Fibroblast of gingiva (primary cell): Measurements from ENCODE around the gene PRKG1.
"Not testable (repeated sequence)": the region's sequence is repeated elsewhere in the genome, so short reads cannot be mapped to it uniquely, and the experiment has no call there.

Experiments used
- DNase-seq: peaks from one replicate; pipeline ENCODE4 v3.0.0-alpha.2; 2011; ENCODE audit warnings: low read depth

PRKG1 gene

DNA sequence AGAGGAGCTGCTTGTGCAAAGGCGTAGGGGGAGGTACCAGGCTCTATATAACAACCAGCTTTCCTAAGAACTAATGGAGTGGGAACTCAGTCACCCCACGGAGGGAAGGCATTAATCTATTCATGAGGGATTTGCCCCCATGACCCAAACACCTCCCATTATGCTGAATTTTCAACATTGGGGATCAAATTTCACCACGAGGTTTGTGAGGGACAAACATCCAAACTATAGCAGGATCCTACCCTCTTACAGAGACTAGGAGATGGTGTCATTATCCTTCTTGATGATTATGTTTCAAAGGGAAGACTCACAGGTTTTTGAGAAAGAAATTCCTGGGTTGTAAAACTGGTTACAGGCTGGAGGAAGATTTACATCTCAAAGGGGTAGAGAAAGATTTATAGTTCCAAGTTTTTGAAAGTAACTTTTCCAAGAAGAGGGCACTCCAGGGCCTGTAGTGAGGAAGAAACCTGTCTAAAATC, 944.8 kb downstream of the PRKG1 start:
- no peak for DNase-seq

GRCh38 chr10:52019656-52020055, 945.4 kb downstream of the PRKG1 start:
- no peak for DNase-seq

DNA sequence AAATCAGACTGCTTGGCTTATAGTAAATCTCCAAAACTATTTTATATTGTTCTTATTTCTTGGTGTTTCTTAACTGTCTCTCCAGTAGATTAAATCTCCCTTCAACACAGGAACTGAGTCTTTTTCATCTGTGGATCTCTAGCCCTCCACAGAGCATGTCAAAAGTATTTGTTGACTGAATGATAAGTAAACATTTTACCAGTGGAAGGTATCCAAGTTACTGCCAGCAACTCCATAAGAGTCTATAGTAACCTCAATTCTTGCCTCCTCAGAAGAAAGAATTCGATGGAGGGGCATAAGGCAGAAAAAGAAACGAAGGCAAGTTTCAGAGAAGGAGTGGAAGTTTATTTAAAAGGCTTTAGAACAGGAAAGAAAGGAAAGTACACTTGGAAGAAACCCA, 945.9 kb downstream of the PRKG1 start:
- DNase-seq: no peak

GRCh38 chr10:52020702-52021101, 946.4 kb downstream of the PRKG1 start:
- DNase-seq: no peak

GRCh38 chr10:52027055-52027705, 952.9 kb downstream of the PRKG1 start:
- DNase-seq: peak; percentile 31

DNA sequence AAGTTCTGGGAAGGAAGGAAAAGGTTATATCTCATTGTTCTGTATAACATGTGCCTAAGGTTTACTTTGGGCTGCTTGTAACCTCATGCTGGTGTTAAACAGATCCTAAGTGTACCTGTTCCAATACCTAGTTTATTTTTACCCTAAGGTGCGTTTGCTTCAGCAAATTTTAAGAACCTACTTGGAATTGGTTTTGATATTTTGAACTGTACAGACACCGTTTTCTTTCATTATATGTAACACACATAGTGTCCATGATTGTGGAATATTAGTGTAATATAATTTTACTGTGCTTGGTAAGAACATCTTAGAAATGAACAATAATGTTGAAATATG, 954.2 kb downstream of the PRKG1 start:
- DNase-seq: no peak

DNA sequence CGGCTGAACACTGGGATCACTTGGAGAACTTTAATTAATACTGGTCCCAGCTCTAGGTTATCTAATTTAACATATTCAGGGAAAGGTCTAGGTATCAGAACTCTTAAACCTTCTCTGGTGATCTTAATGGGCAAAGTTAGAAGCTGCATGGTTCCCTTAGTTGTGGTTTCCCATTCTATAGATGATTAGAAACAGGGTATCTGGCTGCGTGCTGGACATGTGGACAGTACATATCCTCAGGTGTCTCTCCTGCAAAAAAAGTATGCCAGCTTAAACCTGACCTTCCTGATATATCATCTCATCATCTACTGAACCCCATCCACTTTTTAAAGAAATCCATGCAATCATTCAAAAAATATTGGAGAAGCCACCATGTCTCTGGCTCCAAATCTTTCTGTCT, 955.3 kb downstream of the PRKG1 start:
- DNase-seq: no peak

DNA sequence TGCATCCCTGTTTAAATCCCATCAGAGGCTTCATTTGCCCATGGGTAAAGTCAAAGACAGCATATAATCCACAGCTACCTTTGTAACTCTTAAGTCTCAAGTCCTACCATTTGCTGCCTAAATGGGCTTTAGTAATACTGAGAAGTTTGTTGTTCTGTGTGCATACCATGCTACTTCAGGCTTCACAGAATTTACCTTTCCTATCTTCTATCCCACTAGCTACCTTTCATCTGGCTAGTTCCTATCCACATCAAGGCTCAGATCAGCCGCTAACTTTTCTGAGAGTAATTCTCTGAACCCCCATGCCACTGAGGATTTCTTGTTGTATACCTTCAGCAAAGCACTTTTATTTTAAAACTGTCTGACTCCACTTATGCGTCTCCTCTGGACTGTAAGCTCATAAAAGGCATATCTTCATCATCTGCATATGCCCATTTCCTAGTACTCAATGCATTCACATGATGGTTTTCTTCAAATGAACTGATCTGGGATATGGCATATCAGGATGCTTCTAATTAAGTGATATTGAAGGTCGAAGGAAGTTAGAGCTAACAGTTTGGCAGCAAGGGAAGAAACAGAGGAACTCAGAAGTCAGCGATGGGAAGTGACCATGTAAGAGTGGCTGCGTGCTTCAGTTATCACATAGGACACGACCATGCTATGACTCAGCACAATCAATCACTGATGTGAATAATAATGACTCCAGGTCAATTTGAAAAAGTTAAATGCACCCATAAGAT, 955.9 kb downstream of the PRKG1 start:
- DNase-seq: no peak

GRCh38 chr10:52030975-52031374, 956.7 kb downstream of the PRKG1 start:
- no peak for DNase-seq

DNA sequence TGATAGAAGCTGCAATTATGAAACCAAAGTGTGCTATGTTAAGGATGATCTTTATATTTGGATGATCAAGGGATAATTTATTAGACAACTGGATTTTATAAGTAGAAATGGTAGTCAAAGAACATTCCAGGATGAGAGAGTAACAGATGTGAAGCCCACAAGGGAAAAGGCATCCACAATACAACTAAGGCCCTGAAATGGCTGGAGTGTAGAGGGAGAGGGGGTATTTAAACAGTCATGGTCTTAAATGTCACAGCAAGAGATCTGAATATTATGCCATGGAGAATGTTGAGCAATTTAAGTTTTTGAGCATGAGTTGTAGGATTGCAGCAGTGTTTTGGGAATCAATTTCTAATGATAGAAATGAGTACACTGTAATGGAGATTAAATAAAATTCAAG, 957.5 kb downstream of the PRKG1 start:
- DNase-seq: peak; percentile 38

GRCh38 chr10:52032681-52033629, 958.7 kb downstream of the PRKG1 start:
- DNase-seq: no peak

DNA sequence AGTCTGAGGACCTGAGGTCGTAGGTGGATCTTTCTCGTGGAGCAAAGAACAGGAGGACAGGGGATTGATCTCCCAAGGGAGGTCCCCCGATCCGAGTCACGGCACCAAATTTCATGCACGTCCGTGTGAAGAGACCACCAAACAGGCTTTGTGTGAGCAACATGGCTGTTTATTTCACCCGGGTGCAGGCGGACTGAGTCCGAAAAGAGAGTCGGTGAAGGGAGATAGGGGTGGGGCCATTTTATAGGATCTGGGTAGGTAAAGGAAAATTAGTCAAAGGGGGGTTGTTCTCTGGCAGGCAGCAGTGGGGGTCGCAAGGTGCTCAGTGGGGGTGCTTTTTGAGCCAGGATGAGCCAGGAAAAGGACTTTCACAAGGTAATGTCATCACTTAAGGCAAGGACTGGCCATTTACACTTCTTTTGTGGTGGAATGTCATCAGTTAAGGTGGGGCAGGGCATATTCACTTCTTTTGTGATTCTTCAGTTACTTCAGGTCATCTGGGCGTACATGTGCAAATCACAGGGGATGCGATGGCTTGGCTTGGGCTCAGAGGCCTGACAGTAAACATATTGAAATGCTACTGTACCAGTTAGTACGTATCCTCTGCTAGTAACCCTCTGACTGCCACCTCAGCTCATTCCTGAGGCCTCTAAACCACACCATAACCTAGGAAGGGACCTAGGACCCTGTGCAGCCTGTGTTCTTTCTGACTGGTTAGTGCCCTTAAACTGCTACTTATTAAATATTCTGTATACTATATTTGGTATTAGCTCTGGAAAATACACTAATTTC, 964.9 kb downstream of the PRKG1 start:
- DNase-seq: not testable (repeated sequence)

DNA sequence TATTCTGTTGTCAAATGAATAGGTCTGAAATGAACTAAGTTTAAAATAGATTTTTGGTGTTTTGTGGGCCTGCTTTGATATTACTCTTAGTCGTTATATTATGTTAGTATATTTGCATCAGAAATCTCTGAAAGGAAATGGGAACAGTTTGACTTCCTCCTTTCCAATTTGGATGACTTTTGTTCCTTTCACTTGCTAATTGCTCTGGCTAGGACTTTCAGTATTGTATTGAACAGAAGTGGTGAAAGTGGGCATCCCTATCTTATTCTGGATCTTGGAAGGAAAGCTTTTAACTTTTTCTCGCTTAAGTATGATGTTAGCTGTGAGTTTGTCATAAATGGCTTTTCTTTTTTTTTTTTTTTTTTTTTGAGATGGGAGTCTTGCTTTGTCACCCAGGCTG, 966.2 kb downstream of the PRKG1 start:
- no peak for DNase-seq

- no peak for DNase-seq
These were observed 969.5 kb downstream of the PRKG1 start for GRCh38 chr10:52043811-52044210.

- DNase-seq: no peak
These were observed 973.8 kb downstream of the PRKG1 start for GRCh38 chr10:52048051-52048450.

DNA sequence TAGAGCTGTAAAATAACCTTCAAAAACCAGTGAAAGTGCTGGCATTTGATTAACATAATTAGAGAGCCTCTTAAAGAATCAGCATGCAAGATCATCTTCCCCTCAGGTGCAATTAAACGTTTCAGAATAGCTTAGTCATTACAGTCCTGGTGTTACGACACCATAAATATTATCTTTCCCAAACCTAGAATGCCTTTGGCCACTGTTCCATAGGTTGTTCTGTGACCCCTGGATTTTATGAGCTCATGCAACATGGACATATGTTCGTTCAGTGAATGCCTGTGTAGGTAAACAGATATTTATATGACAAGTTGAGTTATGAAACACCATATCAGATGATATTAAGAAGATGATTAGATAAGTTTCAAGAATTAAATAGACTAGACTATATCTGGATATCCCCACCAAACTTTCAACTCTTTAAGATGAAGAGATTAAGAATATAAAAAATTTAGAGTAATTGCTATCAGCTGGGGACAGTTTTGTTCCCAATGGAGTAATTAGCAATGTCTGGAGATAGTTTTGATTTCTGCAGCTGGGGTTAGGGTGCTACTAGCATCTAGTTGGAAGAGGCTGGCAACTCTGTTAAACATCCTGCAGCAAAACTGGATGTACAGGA, 976.3 kb downstream of the PRKG1 start:
- DNase-seq: no peak

- no peak for DNase-seq
These were observed 979.2 kb downstream of the PRKG1 start for GRCh38 chr10:52053497-52053896.

DNA sequence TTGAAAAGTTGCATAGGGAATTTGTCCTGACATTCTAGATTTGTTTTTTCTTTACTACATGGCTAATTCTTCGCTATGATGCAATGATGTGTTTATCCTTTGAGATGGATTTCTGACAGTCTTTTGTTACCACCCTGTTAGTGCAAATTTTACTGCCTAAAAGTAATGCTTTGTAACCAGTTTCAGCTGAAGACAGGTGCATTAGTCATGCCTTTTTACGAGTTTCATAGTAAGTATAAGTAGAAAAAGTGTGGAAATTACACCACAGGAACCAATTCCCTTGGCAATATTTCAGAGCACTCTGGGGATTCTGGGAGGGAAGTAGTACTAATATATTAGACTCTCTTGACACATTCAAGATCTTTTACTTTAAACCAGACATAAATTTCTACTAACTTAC, 982.0 kb downstream of the PRKG1 start:
- DNase-seq: no peak

GRCh38 chr10:52059089-52059488, 984.8 kb downstream of the PRKG1 start:
- DNase-seq: no peak

GRCh38 chr10:52063159-52063558, 988.9 kb downstream of the PRKG1 start:
- DNase-seq: no peak

- DNase-seq: no peak
These were observed 990.0 kb downstream of the PRKG1 start for GRCh38 chr10:52064084-52064845.
